Natural killer cell (primary cell): ENCODE results near the gene ASPSCR1. TPM values are rescaled to one million over a fixed set of nuclear protein-coding genes. Genes with fewer than 3 reads are reported as not detected.
A peak's percentile ranks its signal among the peaks of the same experiment; 100 is the strongest.

Experiments
- ATAC-seq, 3 donors: fragments of 150-1000 bp in 2 of 3; fragments of 200-7000 bp in 1 of 3; cut with Tn5 transposase; 1 replicate in 1 of 3; 2 replicates in 2 of 3; pipeline ENCODE4 v1.10.0; 2021; ENCODE audit warnings: mild to moderate bottlenecking in 2 of 3, moderate library complexity in 2 of 3
- DNase-seq, 2 donors: peaks; one replicate each; pipeline versions ENCODE4 v3.0.0 to v3.0.0-alpha.2; 2013 to 2021; ENCODE audit warnings: mixed read lengths in 1 of 2
- H3K27ac ChIP-seq: one replicate; pipeline ENCODE4 v1.5.1; 2013; ENCODE audit warnings: mild to moderate bottlenecking, low read length
- H3K27me3 ChIP-seq: one replicate; pipeline ENCODE4 v1.6.1; 2013; ENCODE audit warnings: low read length; ENCODE audit not compliant: control insufficient read depth, insufficient read depth
- H3K36me3 ChIP-seq: one replicate; pipeline ENCODE4 v1.6.1; 2013; ENCODE audit warnings: low read length; ENCODE audit not compliant: control insufficient read depth, insufficient read depth
- H3K4me1 ChIP-seq: one replicate; pipeline ENCODE4 v1.6.1; 2013; ENCODE audit warnings: low read length; ENCODE audit not compliant: control insufficient read depth, insufficient read depth
- H3K4me3 ChIP-seq: one replicate; pipeline ENCODE4 v1.5.1; 2013; ENCODE audit warnings: low read length
- H3K9me3 ChIP-seq: one replicate; pipeline ENCODE4 v1.6.1; 2013; ENCODE audit warnings: low read length; ENCODE audit not compliant: control insufficient read depth, insufficient read depth
- H3K27ac Mint-ChIP-seq, 2 donors: one replicate each; pipeline ENCODE4 v1.8.0; 2022; ENCODE audit warnings: mild to moderate bottlenecking in 2 of 2, mixed read lengths in 2 of 2, moderate library complexity in 1 of 2
- H3K27me3 Mint-ChIP-seq, 2 donors: one replicate each; pipeline ENCODE4 v1.8.0; 2022; ENCODE audit warnings: low read depth in 2 of 2, mixed read lengths in 2 of 2
- H3K36me3 Mint-ChIP-seq: one replicate; pipeline ENCODE4 v1.8.0; 2022; ENCODE audit warnings: mixed read lengths
- H3K4me1 Mint-ChIP-seq, 2 donors: one replicate each; pipeline ENCODE4 v1.8.0; 2022; ENCODE audit warnings: mixed read lengths in 2 of 2
- H3K4me3 Mint-ChIP-seq: one replicate; pipeline ENCODE4 v1.8.0; 2022; ENCODE audit warnings: mild to moderate bottlenecking, moderate library complexity, mixed read lengths
- H3K9me3 Mint-ChIP-seq, 2 donors: one replicate each; pipeline ENCODE4 v1.8.0; 2022; ENCODE audit warnings: mixed read lengths in 2 of 2
- CTCF ChIP-seq: fragments of 200-600 bp; IDR thresholded peaks from one replicate; pipeline ENCODE4 v1.8.0; 2022; ENCODE audit warnings: antibody characterized with exemption
- WGBS: methylation state at CpG from one replicate; pipeline ENCODE4 v1.1.7; 2013; ENCODE audit warnings: missing lambda C conversion rate; ENCODE audit not compliant: insufficient coverage; 5-methylcytosine and 5-hydroxymethylcytosine counted together
- intact Hi-C: fragments of 100-400 bp; cut with micrococcal nuclease; formaldehyde crosslinking; loops from one replicate; pipeline ENCODE4 v1.14.2; 2022
- total RNA-seq, 4 donors: library from RNA; stranded (reverse); fragments of 120-200 nt in 1 of 4; gene quantifications; one replicate each; pipeline versions ENCODE4 v1.2.3 to v1.2.4, GENCODE V29; 2013 to 2022

The ASPSCR1 gene
- total RNA-seq, 3 donors from 2014 or later (not counting 1 experiment from before 2014, with no cell fraction given), result 29.7 to 43.5 (median 40.8) TPM

- TF ChIP-seq CTCF, result no peak
- WGBS, result 94% methylated on average over 31 of the region's 31 CpGs
- peak overlapping the region in 1 of 2 donors; percentile 70 for H3K27ac Mint-ChIP-seq
Observed at GRCh38 chr17:81929253-81930141, 47.9 kb upstream of the ASPSCR1 start.

GRCh38 chr17:81930142-81931125 lies 47.0 kb upstream of the ASPSCR1 start:
- H3K36me3 ChIP-seq, result no peaks in the 10 kb centered on the region
- intact Hi-C loops, result no loop called here
- peak in 1 of 2 donors; percentile 36 for DNase-seq
- ATAC-seq, result no peak
- peaks cover 13% of the 10 kb centered on the region for H3K27me3 ChIP-seq
- Mint-ChIP-seq H3K4me3 (no peak overlapping the region), H3K4me1 (peaks cover 5 to 10% of the 10 kb centered on the region in 2 donors), H3K36me3 (no peaks in the 10 kb centered on the region), H3K27ac (no peak overlapping the region), H3K27me3 (peaks cover 0 to 19% of the 10 kb centered on the region in 2 donors), H3K9me3 (no peaks in the 10 kb centered on the region)
- peaks cover 23% of the 10 kb centered on the region for H3K4me1 ChIP-seq
- no peak overlapping the region for H3K27ac ChIP-seq
- WGBS, result 64% methylated on average over 20 of the region's 20 CpGs
- no peaks in the 10 kb centered on the region for H3K9me3 ChIP-seq
- no peak overlapping the region for H3K4me3 ChIP-seq
- no peak for TF ChIP-seq CTCF

More at GRCh38 chr17:81929253-81930141, 47.9 kb upstream of the ASPSCR1 start:
- no peak overlapping the region for H3K4me3 ChIP-seq
- intact Hi-C loops, result no loop called here
- H3K36me3 Mint-ChIP-seq, result no peaks in the 10 kb centered on the region
- H3K27me3 ChIP-seq, result peaks cover 13% of the 10 kb centered on the region
- DNase-seq (no peak), ATAC-seq (no peak)
- no peaks in the 10 kb centered on the region for H3K9me3 Mint-ChIP-seq
- H3K4me1 ChIP-seq, result peaks cover 31% of the 10 kb centered on the region
- H3K9me3 ChIP-seq, result no peaks in the 10 kb centered on the region
- H3K4me3 Mint-ChIP-seq, result peak overlapping the region; percentile 28
- no peak overlapping the region for H3K27ac ChIP-seq
- H3K4me1 Mint-ChIP-seq, result peaks cover 5 to 10% of the 10 kb centered on the region in 2 donors
- H3K27me3 Mint-ChIP-seq, result peaks cover 0 to 17% of the 10 kb centered on the region in 2 donors
- no peaks in the 10 kb centered on the region for H3K36me3 ChIP-seq

GRCh38 chr17:81931189-81931556 lies 46.3 kb upstream of the ASPSCR1 start:
- ATAC-seq (no peak), DNase-seq (no peak)
- Histone ChIP-seq H3K27ac (no peak overlapping the region), H3K27me3 (peaks cover 13% of the 10 kb centered on the region), H3K4me3 (no peak overlapping the region), H3K9me3 (no peaks in the 10 kb centered on the region), H3K4me1 (peaks cover 17% of the 10 kb centered on the region), H3K36me3 (no peaks in the 10 kb centered on the region)
- Mint-ChIP-seq H3K27me3 (peaks cover 0 to 19% of the 10 kb centered on the region in 2 donors), H3K27ac (no peak overlapping the region), H3K4me1 (peaks cover 5 to 6% of the 10 kb centered on the region in 2 donors), H3K36me3 (no peaks in the 10 kb centered on the region), H3K4me3 (no peak overlapping the region), H3K9me3 (no peaks in the 10 kb centered on the region)
- intact Hi-C loops, result no loop called here
- WGBS, result 77% methylated on average over 13 of the region's 13 CpGs
- TF ChIP-seq CTCF, result no peak
